ENCODE results near the gene GPRC5A.
A peak's percentile ranks its signal among the peaks of the same experiment; 100 is the strongest.

The GPRC5A gene

GRCh38 chr12:12864243-12864642 lies 27.1 kb upstream of the GPRC5A start:
- Histone ChIP-seq H2BK120ac (ENCODE audit: low read depth, low read length) (no peak overlapping the region), H2BK15ac (replicated peaks; ENCODE audit: low read depth) (no peak overlapping the region), H3K36me3 (ENCODE audit: control insufficient read depth, insufficient read depth, low read length) (no peaks in the 10 kb centered on the region), H2BK5ac (ENCODE audit: low read length) (no peak overlapping the region), H3K4me2 (ENCODE audit: low read length) (no peak overlapping the region), H3K56ac (ENCODE audit: low read length) (no peak overlapping the region), H3K23ac (ENCODE audit: low read length) (no peak overlapping the region), H3K4ac (ENCODE audit: low read depth, low read length) (no peak overlapping the region), H2AK5ac (ENCODE audit: low read length) (no peak overlapping the region), H4K8ac (ENCODE audit: low read depth, low read length) (no peak overlapping the region), H3K27ac (ENCODE audit: low read depth, low read length) (no peak overlapping the region), H3K4me1 (ENCODE audit: control insufficient read depth, low read depth, low read length) (no peaks in the 10 kb centered on the region), H3K79me1 (ENCODE audit: low read length) (no peaks in the 10 kb centered on the region), H3K27me3 (ENCODE audit: insufficient read depth, low read length, poor library complexity) (no peaks in the 10 kb centered on the region), H3K79me2 (ENCODE audit: control insufficient read depth, insufficient read depth, low read length) (no peaks in the 10 kb centered on the region), H4K5ac (ENCODE audit: low read length) (no peak overlapping the region), H3K4me3 (ENCODE audit: low read length) (no peak overlapping the region), H3K18ac (ENCODE audit: low read length) (no peak overlapping the region), H3K9ac (ENCODE audit: low read length) (no peak overlapping the region)
- WGBS (ENCODE audit: extremely low coverage, insufficient coverage, low lambda C conversion rate) = no CpG with 5 or more reads among the region's 2 CpGs
- no peak for DNase-seq

- H3K79me2 ChIP-seq (ENCODE audit: control insufficient read depth, insufficient read depth, low read length) = no peaks in the 10 kb centered on the region
- H2BK120ac ChIP-seq (ENCODE audit: low read depth, low read length) = no peak overlapping the region
- H4K5ac ChIP-seq (ENCODE audit: low read length) = no peak overlapping the region
- H2BK15ac ChIP-seq (replicated peaks; ENCODE audit: low read depth) = no peak overlapping the region
- H4K8ac ChIP-seq (ENCODE audit: low read depth, low read length) = no peak overlapping the region
- no CpG with 5 or more reads among the region's 3 CpGs for WGBS (ENCODE audit: extremely low coverage, insufficient coverage, low lambda C conversion rate)
- no peak overlapping the region for H3K18ac ChIP-seq (ENCODE audit: low read length)
- H3K36me3 ChIP-seq (ENCODE audit: control insufficient read depth, insufficient read depth, low read length) = no peaks in the 10 kb centered on the region
- no peak overlapping the region for H3K27ac ChIP-seq (ENCODE audit: low read depth, low read length)
- no peak overlapping the region for H3K4ac ChIP-seq (ENCODE audit: low read depth, low read length)
- no peak for DNase-seq
- H3K56ac ChIP-seq (ENCODE audit: low read length) = no peak overlapping the region
- no peak overlapping the region for H2AK5ac ChIP-seq (ENCODE audit: low read length)
- no peaks in the 10 kb centered on the region for H3K27me3 ChIP-seq (ENCODE audit: insufficient read depth, low read length, poor library complexity)
- peaks cover 12% of the 10 kb centered on the region for H3K4me1 ChIP-seq (ENCODE audit: control insufficient read depth, low read depth, low read length)
- H3K4me3 ChIP-seq (ENCODE audit: low read length) = no peak overlapping the region
- no peak overlapping the region for H3K9ac ChIP-seq (ENCODE audit: low read length)
- no peak overlapping the region for H3K4me2 ChIP-seq (ENCODE audit: low read length)
- no peaks in the 10 kb centered on the region for H3K79me1 ChIP-seq (ENCODE audit: low read length)
- no peak overlapping the region for H2BK5ac ChIP-seq (ENCODE audit: low read length)
- no peak overlapping the region for H3K23ac ChIP-seq (ENCODE audit: low read length)
Observed at GRCh38 chr12:12868477-12869235, 22.7 kb upstream of the GPRC5A start.

- Histone ChIP-seq H3K23ac (ENCODE audit: low read length) (no peak overlapping the region), H3K4me3 (ENCODE audit: low read length) (no peak overlapping the region), H3K79me1 (ENCODE audit: low read length) (no peaks in the 10 kb centered on the region), H3K36me3 (ENCODE audit: control insufficient read depth, insufficient read depth, low read length) (no peaks in the 10 kb centered on the region), H2BK15ac (replicated peaks; ENCODE audit: low read depth) (no peak overlapping the region), H4K8ac (ENCODE audit: low read depth, low read length) (no peak overlapping the region), H2BK120ac (ENCODE audit: low read depth, low read length) (no peak overlapping the region), H3K18ac (ENCODE audit: low read length) (no peak overlapping the region), H3K4me2 (ENCODE audit: low read length) (no peak overlapping the region), H2AK5ac (ENCODE audit: low read length) (no peak overlapping the region), H3K79me2 (ENCODE audit: control insufficient read depth, insufficient read depth, low read length) (no peaks in the 10 kb centered on the region), H3K4ac (ENCODE audit: low read depth, low read length) (no peak overlapping the region), H3K27me3 (ENCODE audit: insufficient read depth, low read length, poor library complexity) (no peaks in the 10 kb centered on the region), H3K4me1 (ENCODE audit: control insufficient read depth, low read depth, low read length) (peaks cover 12% of the 10 kb centered on the region), H4K5ac (ENCODE audit: low read length) (no peak overlapping the region), H3K56ac (ENCODE audit: low read length) (peak overlapping the region; percentile 10), H3K9ac (ENCODE audit: low read length) (no peak overlapping the region), H2BK5ac (ENCODE audit: low read length) (no peak overlapping the region), H3K27ac (ENCODE audit: low read depth, low read length) (no peak overlapping the region)
- WGBS (ENCODE audit: extremely low coverage, insufficient coverage, low lambda C conversion rate) = no CpG with 5 or more reads among the region's 7 CpGs
- DNase-seq = peak; percentile 64
Observed at GRCh38 chr12:12870465-12870864, 20.9 kb upstream of the GPRC5A start.

DNA sequence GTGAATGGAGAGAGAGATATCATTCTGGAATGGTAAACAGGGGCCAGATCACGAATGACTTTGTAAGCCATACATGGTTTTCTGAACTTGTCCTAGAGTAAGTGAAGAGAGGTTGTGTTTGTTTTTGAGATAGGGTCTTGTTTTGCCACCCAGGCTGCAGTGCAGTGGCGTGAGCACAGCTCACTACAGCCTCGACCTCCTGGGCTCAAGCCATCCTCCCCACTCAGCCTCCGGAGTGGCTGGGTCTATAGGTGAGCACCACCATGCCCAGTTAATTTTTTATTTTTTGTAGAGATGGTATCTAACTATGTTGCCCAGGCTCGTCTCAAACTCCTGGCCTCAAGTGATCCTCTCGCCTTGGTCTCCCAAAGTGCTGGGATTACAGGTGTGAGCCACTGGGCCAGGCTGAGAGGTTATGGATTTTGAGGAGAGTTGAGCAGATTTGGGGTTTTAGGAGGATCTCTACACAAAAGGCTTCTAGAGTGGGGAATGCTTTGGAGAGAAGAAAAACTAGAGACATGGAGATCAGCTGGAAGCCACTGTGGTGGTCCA lies 19.7 kb upstream of the GPRC5A start:
- Histone ChIP-seq H3K4ac (ENCODE audit: low read depth, low read length) (no peak overlapping the region), H3K4me3 (ENCODE audit: low read length) (no peak overlapping the region), H3K36me3 (ENCODE audit: control insufficient read depth, insufficient read depth, low read length) (no peaks in the 10 kb centered on the region), H3K27me3 (ENCODE audit: insufficient read depth, low read length, poor library complexity) (no peaks in the 10 kb centered on the region), H3K79me2 (ENCODE audit: control insufficient read depth, insufficient read depth, low read length) (no peaks in the 10 kb centered on the region), H2AK5ac (ENCODE audit: low read length) (no peak overlapping the region), H3K79me1 (ENCODE audit: low read length) (no peaks in the 10 kb centered on the region), H3K4me1 (ENCODE audit: control insufficient read depth, low read depth, low read length) (peaks cover 12% of the 10 kb centered on the region), H3K27ac (ENCODE audit: low read depth, low read length) (peak overlapping the region; percentile 4), H3K18ac (ENCODE audit: low read length) (no peak overlapping the region), H3K4me2 (ENCODE audit: low read length) (no peak overlapping the region), H3K56ac (ENCODE audit: low read length) (no peak overlapping the region), H3K23ac (ENCODE audit: low read length) (no peak overlapping the region), H2BK5ac (ENCODE audit: low read length) (no peak overlapping the region), H3K9ac (ENCODE audit: low read length) (no peak overlapping the region), H2BK15ac (replicated peaks; ENCODE audit: low read depth) (no peak overlapping the region), H4K5ac (ENCODE audit: low read length) (no peak overlapping the region), H4K8ac (ENCODE audit: low read depth, low read length) (no peak overlapping the region), H2BK120ac (ENCODE audit: low read depth, low read length) (no peak overlapping the region)
- DNase-seq = no peak
- no CpG with 5 or more reads among the region's 6 CpGs for WGBS (ENCODE audit: extremely low coverage, insufficient coverage, low lambda C conversion rate)

DNA sequence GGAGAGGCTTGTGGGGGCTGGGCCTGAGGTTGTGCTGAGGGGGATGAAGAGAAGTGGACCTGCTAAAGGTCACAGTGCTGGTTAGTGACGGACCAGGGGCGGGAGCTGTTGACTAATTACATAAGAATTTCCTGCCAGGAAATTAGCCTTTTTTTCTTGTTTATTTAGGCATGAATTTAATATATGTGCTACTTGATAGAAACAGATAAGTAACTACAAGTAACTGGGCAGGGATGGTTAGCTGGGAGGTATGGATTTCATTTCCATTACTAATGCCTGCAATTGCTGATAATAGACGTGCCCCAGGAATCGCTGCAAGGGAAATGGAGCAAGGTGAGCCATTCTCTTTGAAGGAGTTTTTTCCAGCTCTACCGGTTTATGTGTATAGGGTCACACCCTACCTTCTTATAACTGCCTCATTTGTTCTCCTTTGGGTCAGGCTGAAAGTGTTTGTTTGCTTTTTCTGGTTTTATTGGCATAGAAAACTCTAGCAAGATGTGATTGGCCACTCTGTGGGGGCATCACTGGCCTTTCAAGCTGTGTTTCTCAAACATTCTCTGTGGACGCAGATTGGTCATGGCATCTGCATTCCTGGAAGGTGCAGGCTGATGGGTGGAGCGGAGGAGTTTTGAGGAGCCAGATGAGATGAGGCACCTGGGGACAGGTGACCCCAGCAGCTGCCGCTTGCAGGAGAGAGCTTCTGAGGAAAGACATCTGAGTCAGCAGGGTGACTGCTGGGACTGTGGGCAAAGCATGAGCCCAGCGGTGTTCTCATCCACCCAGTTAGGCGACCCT lies 19.0 kb upstream of the GPRC5A start:
- Histone ChIP-seq H3K79me2 (ENCODE audit: control insufficient read depth, insufficient read depth, low read length) (no peaks in the 10 kb centered on the region), H3K4ac (ENCODE audit: low read depth, low read length) (no peak overlapping the region), H3K4me3 (ENCODE audit: low read length) (no peak overlapping the region), H3K27me3 (ENCODE audit: insufficient read depth, low read length, poor library complexity) (no peaks in the 10 kb centered on the region), H3K27ac (ENCODE audit: low read depth, low read length) (peak overlapping the region; percentile 12), H3K4me1 (ENCODE audit: control insufficient read depth, low read depth, low read length) (peaks cover 12% of the 10 kb centered on the region), H3K9ac (ENCODE audit: low read length) (no peak overlapping the region), H2BK120ac (ENCODE audit: low read depth, low read length) (no peak overlapping the region), H3K36me3 (ENCODE audit: control insufficient read depth, insufficient read depth, low read length) (no peaks in the 10 kb centered on the region), H2BK15ac (replicated peaks; ENCODE audit: low read depth) (no peak overlapping the region), H3K23ac (ENCODE audit: low read length) (no peak overlapping the region), H2BK5ac (ENCODE audit: low read length) (no peak overlapping the region), H4K5ac (ENCODE audit: low read length) (no peak overlapping the region), H3K79me1 (ENCODE audit: low read length) (no peaks in the 10 kb centered on the region), H4K8ac (ENCODE audit: low read depth, low read length) (no peak overlapping the region), H2AK5ac (ENCODE audit: low read length) (no peak overlapping the region), H3K18ac (ENCODE audit: low read length) (no peak overlapping the region), H3K4me2 (ENCODE audit: low read length) (no peak overlapping the region), H3K56ac (ENCODE audit: low read length) (peak overlapping the region; percentile 10)
- DNase-seq = peak; percentile 68
- no CpG with 5 or more reads among the region's 10 CpGs for WGBS (ENCODE audit: extremely low coverage, insufficient coverage, low lambda C conversion rate)

All from mesendoderm (in vitro differentiated cells).